Mesenchymal stem cell (in vitro differentiated cells and primary cell): ENCODE measurements around the gene EDRF1. TPM values are rescaled to one million over a fixed set of nuclear protein-coding genes. Genes with fewer than 3 reads are reported as not detected.

Experiments used
- DNase-seq: peaks from one replicate; pipeline ENCODE4 v3.0.0-alpha.2; 2013
- H2AFZ ChIP-seq: one replicate; pipeline ENCODE4 v1.6.1; 2013; ENCODE audit warnings: low read depth, mild to moderate bottlenecking, control low read depth, inconsistent platforms, low read length, moderate library complexity
- H2AK5ac ChIP-seq: 2 replicates; pipeline ENCODE4 v1.6.1; 2013; ENCODE audit warnings: low read length, moderate library complexity, mild to moderate bottlenecking, inconsistent platforms; ENCODE audit not compliant: severe bottlenecking
- H2BK120ac ChIP-seq: one replicate; pipeline ENCODE4 v1.6.1; 2013; ENCODE audit warnings: low read depth, mild to moderate bottlenecking, inconsistent platforms, low read length, moderate library complexity
- H2BK12ac ChIP-seq, 2 experiments: one replicate each; pipeline ENCODE4 v1.6.1; 2013; ENCODE audit warnings: inconsistent platforms in 2 of 2, low read length in 2 of 2, mild to moderate bottlenecking in 2 of 2, moderate library complexity in 2 of 2, control low read depth in 1 of 2
- H2BK15ac ChIP-seq: one replicate; pipeline ENCODE4 v1.6.1; 2013; ENCODE audit warnings: mild to moderate bottlenecking, low read depth, inconsistent platforms; ENCODE audit not compliant: poor library complexity, severe bottlenecking
- H2BK5ac ChIP-seq: 2 replicates; pipeline ENCODE4 v1.6.1; 2013; ENCODE audit warnings: low read depth, mild to moderate bottlenecking, low read length, control low read depth, inconsistent platforms; ENCODE audit not compliant: poor library complexity, severe bottlenecking
- H3K14ac ChIP-seq, 2 experiments: one replicate each; pipeline ENCODE4 v1.6.1; 2013; ENCODE audit warnings: inconsistent platforms in 2 of 2, low read length in 2 of 2, control low read depth in 1 of 2, mild to moderate bottlenecking in 1 of 2, moderate library complexity in 1 of 2
- H3K18ac ChIP-seq, 2 experiments: one replicate each; pipeline ENCODE4 v1.6.1; 2013; ENCODE audit warnings: inconsistent platforms in 2 of 2, low read length in 2 of 2, control low read depth in 1 of 2, low read depth in 1 of 2, mild to moderate bottlenecking in 1 of 2
- H3K23ac ChIP-seq, 2 experiments: one replicate each; pipeline ENCODE4 v1.6.1; 2013; ENCODE audit warnings: inconsistent platforms in 2 of 2, low read length in 2 of 2, mild to moderate bottlenecking in 2 of 2, moderate library complexity in 2 of 2, control low read depth in 1 of 2
- H3K27ac ChIP-seq: 2 replicates; pipeline ENCODE4 v1.5.1; 2013; ENCODE audit warnings: mild to moderate bottlenecking, moderate library complexity, low read length, control low read depth, inconsistent platforms; ENCODE audit not compliant: poor library complexity, severe bottlenecking
- H3K27me3 ChIP-seq, 2 experiments: 2 replicates each; pipeline versions ENCODE4 v1.6.1 to v1.7.0; 2013; ENCODE audit warnings: low read length in 2 of 2, mild to moderate bottlenecking in 2 of 2, moderate library complexity in 2 of 2, control low read depth in 1 of 2, inconsistent platforms in 1 of 2; ENCODE audit not compliant: control insufficient read depth in 1 of 2, insufficient read depth in 1 of 2
- H3K36me3 ChIP-seq, 2 experiments: 2 replicates each; pipeline versions ENCODE4 v1.6.1 to v1.7.0; 2013; ENCODE audit warnings: low read length in 2 of 2, control low read depth in 1 of 2, inconsistent platforms in 1 of 2, low read depth in 1 of 2, mild to moderate bottlenecking in 1 of 2; ENCODE audit not compliant: insufficient read depth in 2 of 2, control insufficient read depth in 1 of 2
- H3K4ac ChIP-seq, 2 experiments: one replicate each; pipeline ENCODE4 v1.6.1; 2013; ENCODE audit warnings: inconsistent platforms in 2 of 2, low read length in 2 of 2, mild to moderate bottlenecking in 2 of 2, moderate library complexity in 2 of 2, control low read depth in 1 of 2, low read depth in 1 of 2
- H3K4me1 ChIP-seq: 2 replicates; pipeline ENCODE4 v1.6.1; 2013; ENCODE audit warnings: low read depth, low read length, control low read depth; ENCODE audit not compliant: control insufficient read depth, insufficient read depth
- H3K4me2 ChIP-seq: 2 replicates; pipeline ENCODE4 v1.6.1; 2013; ENCODE audit warnings: low read length, mild to moderate bottlenecking, inconsistent platforms; ENCODE audit not compliant: poor library complexity, severe bottlenecking
- H3K4me3 ChIP-seq, 2 experiments: 2 replicates each; pipeline versions ENCODE4 v1.5.1 to v1.7.0; 2013; ENCODE audit warnings: low read length in 2 of 2, mild to moderate bottlenecking in 2 of 2, control low read depth in 1 of 2, low read depth in 1 of 2; ENCODE audit not compliant: insufficient read depth in 1 of 2
- H3K79me1 ChIP-seq: replicated peaks from 2 replicates; pipeline ENCODE4 v1.6.1; 2013; ENCODE audit warnings: mild to moderate bottlenecking, control low read depth, low read length, inconsistent platforms; ENCODE audit not compliant: poor library complexity, severe bottlenecking
- H3K9ac ChIP-seq: 2 replicates; pipeline ENCODE4 v1.7.0; 2013; ENCODE audit warnings: mild to moderate bottlenecking, low read length, moderate library complexity
- H3K9me3 ChIP-seq: 2 replicates; pipeline ENCODE4 v1.7.0; 2013; ENCODE audit warnings: mild to moderate bottlenecking, low read length; ENCODE audit not compliant: control insufficient read depth
- H4K8ac ChIP-seq: one replicate; pipeline ENCODE4 v1.6.1; 2013; ENCODE audit warnings: inconsistent platforms, mild to moderate bottlenecking, low read length, moderate library complexity
- H4K91ac ChIP-seq: one replicate; pipeline ENCODE4 v1.6.1; 2013; ENCODE audit warnings: mild to moderate bottlenecking, low read length, inconsistent platforms
- whole genome bisulfite sequencing: methylation state at CpG from one replicate; pipeline ENCODE4 v1.1.7; 2013; ENCODE audit warnings: mixed read lengths; 5-methylcytosine and 5-hydroxymethylcytosine counted together
- polyA plus RNA-seq, 2 experiments: library from polyadenylated mRNA; stranded (reverse); fragments of 200-250 nt; gene quantifications; one replicate each; pipeline ENCODE4 v1.2.3, GENCODE V29; 2013

Gene EDRF1, protein sequence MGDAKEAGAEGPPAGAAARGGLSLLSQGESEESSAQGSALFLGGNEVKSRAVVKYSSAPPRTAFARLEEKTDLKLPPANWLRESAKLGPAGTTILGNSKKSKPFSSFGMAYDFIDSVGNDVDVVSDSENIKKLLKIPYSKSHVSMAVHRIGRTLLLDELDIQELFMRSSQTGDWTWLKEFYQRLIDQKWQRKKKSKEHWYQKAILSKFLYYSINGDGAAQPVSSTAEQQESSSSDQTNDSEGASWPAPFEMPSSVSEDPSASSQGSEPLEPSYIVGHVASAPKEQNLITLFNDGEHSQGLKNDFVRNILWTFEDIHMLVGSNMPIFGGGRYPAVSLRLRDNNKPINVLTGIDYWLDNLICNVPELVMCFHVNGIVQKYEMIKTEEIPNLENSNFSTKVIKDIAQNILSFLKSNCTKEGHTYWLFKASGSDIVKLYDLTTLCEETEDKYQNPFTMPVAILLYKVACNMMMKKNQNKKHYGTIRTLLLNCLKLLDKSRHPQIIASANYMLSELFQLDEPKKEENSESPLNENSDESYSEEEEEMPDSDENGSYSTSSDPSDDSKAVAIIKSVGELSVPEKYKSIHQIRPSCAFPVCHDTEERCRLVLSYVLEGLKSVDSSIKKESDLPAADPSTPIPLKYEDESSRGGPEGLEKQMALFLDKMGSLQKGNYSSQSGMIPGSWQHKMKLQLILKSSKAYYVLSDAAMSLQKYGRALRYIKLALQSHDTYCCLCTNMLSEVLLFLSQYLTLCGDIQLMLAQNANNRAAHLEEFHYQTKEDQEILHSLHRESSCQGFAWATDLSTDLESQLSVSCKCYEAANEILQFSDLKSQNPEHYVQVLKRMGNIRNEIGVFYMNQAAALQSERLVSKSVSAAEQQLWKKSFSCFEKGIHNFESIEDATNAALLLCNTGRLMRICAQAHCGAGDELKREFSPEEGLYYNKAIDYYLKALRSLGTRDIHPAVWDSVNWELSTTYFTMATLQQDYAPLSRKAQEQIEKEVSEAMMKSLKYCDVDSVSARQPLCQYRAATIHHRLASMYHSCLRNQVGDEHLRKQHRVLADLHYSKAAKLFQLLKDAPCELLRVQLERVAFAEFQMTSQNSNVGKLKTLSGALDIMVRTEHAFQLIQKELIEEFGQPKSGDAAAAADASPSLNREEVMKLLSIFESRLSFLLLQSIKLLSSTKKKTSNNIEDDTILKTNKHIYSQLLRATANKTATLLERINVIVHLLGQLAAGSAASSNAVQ
- polyA plus RNA-seq (2013, experiment 1 of 2), result 12.3 TPM
- polyA plus RNA-seq (2013, experiment 2 of 2), result 11.8 TPM

DNA sequence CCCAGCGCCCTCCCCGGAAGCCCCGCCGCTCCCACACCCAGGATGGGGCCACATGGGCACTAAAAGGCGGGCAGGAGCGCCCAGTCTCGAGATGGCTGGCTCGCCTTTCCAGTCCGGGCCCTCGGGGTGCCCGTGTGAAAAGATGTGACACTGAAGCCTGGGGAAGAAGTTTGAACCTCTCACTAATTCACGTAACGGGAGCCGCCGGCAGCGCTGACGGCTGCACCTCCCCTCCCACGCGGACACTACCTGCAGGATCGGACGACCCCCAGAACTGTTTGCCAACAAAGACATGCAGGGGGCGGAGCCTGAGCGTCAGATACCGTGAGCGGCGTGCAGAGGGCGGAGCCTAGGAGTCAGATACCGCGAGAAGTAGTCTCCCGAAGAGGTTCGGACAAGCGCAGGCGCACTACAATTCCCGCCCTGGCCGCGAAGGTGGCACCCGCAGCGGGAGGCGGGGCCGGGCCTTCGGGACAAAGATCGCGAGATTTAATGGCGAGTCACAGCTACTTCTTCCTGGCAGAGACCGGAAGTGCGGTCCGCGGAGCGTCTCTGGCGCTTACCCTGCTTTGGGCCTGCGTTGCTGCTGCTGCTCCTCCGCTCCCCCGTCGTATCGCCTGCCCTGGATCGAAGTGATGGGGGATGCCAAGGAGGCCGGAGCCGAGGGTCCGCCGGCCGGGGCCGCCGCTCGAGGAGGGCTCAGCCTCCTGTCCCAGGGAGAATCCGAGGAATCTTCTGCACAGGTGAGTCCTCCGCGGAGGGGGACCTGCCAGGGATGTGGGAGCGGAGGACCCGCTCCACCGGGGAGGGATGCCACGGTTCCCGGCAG, at the start of gene EDRF1:
Gene EDRF1, plus strand, starts transcription at position 537 of the 829 bp plus-strand sequence. Its CDS starts 99 bp downstream, at position 636.
- H3K36me3 ChIP-seq, result peaks cover 0 to 33% of the 10 kb centered on the region in 2 experiments
- H4K91ac ChIP-seq, result peak within 1 kb of the TSS; percentile 94
- H2BK5ac ChIP-seq, result peak within 1 kb of the TSS; percentile 85
- peak within 1 kb of the TSS; percentile 83 to 99 for H3K14ac ChIP-seq
- peaks cover 20% of the 10 kb centered on the region for H3K79me1 ChIP-seq
- peaks cover 6% of the 10 kb centered on the region for H3K4me1 ChIP-seq
- no peak within 1 kb of the TSS for H2BK15ac ChIP-seq
- no peaks in the 10 kb centered on the region for H3K27me3 ChIP-seq
- H3K4ac ChIP-seq, result peak within 1 kb of the TSS; percentile 77 to 96
- peak within 1 kb of the TSS; percentile 93 for H2BK120ac ChIP-seq
- WGBS, result under 1% methylated on average over 72 of the region's 72 CpGs
- peak within 1 kb of the TSS; percentile 99 for H3K9ac ChIP-seq
- DNase-seq, result peak; percentile 98
- H3K27ac ChIP-seq, result peak within 1 kb of the TSS; percentile 65
- H3K18ac ChIP-seq, result peak within 1 kb of the TSS; percentile 97 to 98
- peak within 1 kb of the TSS; percentile 96 for H2AFZ ChIP-seq
- H2BK12ac ChIP-seq, result peak within 1 kb of the TSS in 1 of 2 experiments; percentile 6
- peak within 1 kb of the TSS; percentile 13 for H2AK5ac ChIP-seq
- peak within 1 kb of the TSS in 1 of 2 experiments; percentile 85 for H3K23ac ChIP-seq
- no peaks in the 10 kb centered on the region for H3K9me3 ChIP-seq
- H3K4me2 ChIP-seq, result peak within 1 kb of the TSS; percentile 83
- H4K8ac ChIP-seq, result peak within 1 kb of the TSS; percentile 100
- H3K4me3 ChIP-seq, result peak within 1 kb of the TSS; percentile 96 to 99

DNA sequence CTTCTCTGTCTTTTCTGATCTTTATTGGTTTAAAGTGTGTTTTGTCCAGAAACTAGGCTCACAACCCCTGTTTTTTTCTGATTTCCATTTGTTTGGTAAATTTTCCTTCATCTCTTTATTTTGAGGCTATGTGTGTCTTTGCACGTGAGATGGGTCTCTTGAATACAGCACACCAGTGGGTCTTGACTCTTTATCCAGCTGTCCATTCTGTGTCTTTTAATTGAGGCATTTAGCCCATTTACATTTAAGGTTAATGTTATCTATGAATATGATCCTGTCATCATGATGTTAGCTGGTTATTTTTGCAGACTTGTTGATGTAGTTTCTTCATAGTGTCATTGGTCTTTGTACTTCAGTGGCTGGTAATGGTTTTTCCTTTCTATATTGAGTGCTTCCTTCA, 46.6 kb upstream of the EDRF1 start:
- no peak overlapping the region for H3K18ac ChIP-seq
- no peak for DNase-seq
- H3K9me3 ChIP-seq, result peaks cover 56% of the 10 kb centered on the region
- H3K27ac ChIP-seq, result no peak overlapping the region
- H3K36me3 ChIP-seq, result no peaks in the 10 kb centered on the region
- H3K27me3 ChIP-seq, result no peaks in the 10 kb centered on the region
- H4K91ac ChIP-seq, result no peak overlapping the region
- H3K9ac ChIP-seq, result no peak overlapping the region
- no peak overlapping the region for H2BK120ac ChIP-seq
- H3K23ac ChIP-seq, result no peak overlapping the region
- no peak overlapping the region for H2BK12ac ChIP-seq
- no peak overlapping the region for H4K8ac ChIP-seq
- 80% methylated on average over 1 of the region's 1 CpG for WGBS
- H3K79me1 ChIP-seq, result no peaks in the 10 kb centered on the region
- no peak overlapping the region for H3K14ac ChIP-seq
- no peaks in the 10 kb centered on the region for H3K4me1 ChIP-seq
- H2BK5ac ChIP-seq, result no peak overlapping the region
- H3K4me3 ChIP-seq, result no peak overlapping the region
- no peak overlapping the region for H2AK5ac ChIP-seq
- no peak overlapping the region for H3K4me2 ChIP-seq
- H3K4ac ChIP-seq, result no peak overlapping the region
- H2BK15ac ChIP-seq, result no peak overlapping the region
- no peak overlapping the region for H2AFZ ChIP-seq

DNA sequence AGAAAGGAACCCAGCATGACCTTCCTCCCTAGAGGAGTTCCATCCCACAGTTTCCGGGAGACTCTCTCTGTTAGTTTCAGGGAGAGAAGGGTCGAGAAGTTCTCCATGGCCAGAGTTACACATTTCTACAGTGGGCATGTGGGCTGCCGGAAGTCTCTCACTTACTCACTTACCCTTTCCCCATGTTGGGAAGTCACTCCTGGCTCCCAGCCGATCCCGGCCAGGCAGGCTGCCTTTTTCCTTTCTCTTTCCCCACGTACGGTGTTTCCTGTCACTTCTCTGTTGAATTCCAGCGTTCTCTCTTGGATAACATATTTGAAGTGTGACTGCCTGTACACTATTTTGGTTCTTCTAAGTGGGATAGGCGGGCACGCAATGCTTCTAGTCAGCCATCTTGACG, 40.1 kb upstream of the EDRF1 start:
- no peak for DNase-seq
- H2AFZ ChIP-seq, result no peak overlapping the region
- 83% methylated on average over 11 of the region's 11 CpGs for WGBS

More for the DNA sequence above, 40.1 kb upstream of the EDRF1 start:
- Histone ChIP-seq H3K27me3 (peaks cover 9 to 16% of the 10 kb centered on the region in 2 experiments), H2BK15ac (no peak overlapping the region), H3K4me2 (no peak overlapping the region), H4K91ac (no peak overlapping the region), H2AK5ac (no peak overlapping the region), H2BK120ac (no peak overlapping the region), H2BK12ac (no peak overlapping the region), H3K4me3 (no peak overlapping the region), H3K9ac (no peak overlapping the region), H3K14ac (no peak overlapping the region), H3K4ac (no peak overlapping the region), H3K36me3 (no peaks in the 10 kb centered on the region), H3K27ac (no peak overlapping the region), H3K18ac (no peak overlapping the region), H2BK5ac (no peak overlapping the region), H4K8ac (no peak overlapping the region), H3K23ac (no peak overlapping the region), H3K4me1 (no peaks in the 10 kb centered on the region), H3K9me3 (peaks cover 33% of the 10 kb centered on the region), H3K79me1 (no peaks in the 10 kb centered on the region)
